Measurements from ENCODE around the gene FGG. TPM values are rescaled to one million over a fixed set of nuclear protein-coding genes. Genes with fewer than 3 reads are reported as not detected.

FGG gene
- total RNA-seq, 2 experiments from 2014 or later: not detected

- DNase-seq: no peak
- H3K9me3 Mint-ChIP-seq (ENCODE audit: insufficient read depth): no peaks in the 10 kb centered on the region
- POLR2A ChIA-PET: no interaction called here
- H3K4me3 Mint-ChIP-seq: no peak overlapping the region
- no peaks in the 10 kb centered on the region for H3K36me3 Mint-ChIP-seq (ENCODE audit: low read depth)
- CTCF ChIA-PET: interaction anchor here (1.0 to 2.4 kb wide), 3 partner anchors 9 to 35 kb away, joined by 3 to 7 read pairs (median 7); no protein-coding TSS in a partner anchor
- no peaks in the 10 kb centered on the region for H3K4me1 Mint-ChIP-seq (ENCODE audit: low read depth)
- no peak overlapping the region for H3K27ac Mint-ChIP-seq
- ATAC-seq: no peak
- H3K27me3 Mint-ChIP-seq (ENCODE audit: low read depth): peaks cover 17% of the 10 kb centered on the region
Observed at GRCh38 chr4:154593868-154594267, 18.6 kb downstream of the FGG start.

GRCh38 chr4:154591890-154592289 is 20.6 kb downstream of the FGG start:
- POLR2A ChIA-PET: interaction anchor here (1.1 kb wide), 1 partner anchor 42 kb away, joined by 3 read pairs; no protein-coding TSS in a partner anchor
- no peak overlapping the region for H3K4me3 Mint-ChIP-seq
- CTCF ChIA-PET: interaction anchor here (0.9 kb wide), 1 partner anchor 33 kb away, joined by 3 read pairs; no protein-coding TSS in a partner anchor

GRCh38 chr4:154590329-154591006 is 22.0 kb downstream of the FGG start, which contains the start of gene FGA:
Gene FGA, minus strand, starts transcription at chr4:154590742. Its CDS starts 55 bp downstream, at chr4:154590687.
- H3K4me3 Mint-ChIP-seq: no peak within 1 kb of the TSS
- no peaks in the 10 kb centered on the region for H3K36me3 Mint-ChIP-seq (ENCODE audit: low read depth)
- no peaks in the 10 kb centered on the region for H3K9me3 Mint-ChIP-seq (ENCODE audit: insufficient read depth)
- H3K27me3 Mint-ChIP-seq (ENCODE audit: low read depth): peaks cover 13% of the 10 kb centered on the region
- CTCF ChIA-PET: no interaction called here
- H3K27ac Mint-ChIP-seq: no peak within 1 kb of the TSS
- POLR2A ChIA-PET: no interaction called here
- no peaks in the 10 kb centered on the region for H3K4me1 Mint-ChIP-seq (ENCODE audit: low read depth)
- ATAC-seq: no peak
- DNase-seq: no peak

More at GRCh38 chr4:154591890-154592289, 20.6 kb downstream of the FGG start:
- Mint-ChIP-seq H3K4me1 (ENCODE audit: low read depth) (no peaks in the 10 kb centered on the region), H3K9me3 (ENCODE audit: insufficient read depth) (no peaks in the 10 kb centered on the region), H3K36me3 (ENCODE audit: low read depth) (no peaks in the 10 kb centered on the region), H3K27ac (no peak overlapping the region), H3K27me3 (ENCODE audit: low read depth) (peaks cover 15% of the 10 kb centered on the region)
- no peak for DNase-seq
- no peak for ATAC-seq

GRCh38 chr4:154589296-154590197 is 22.9 kb downstream of the FGG start:
- no peak overlapping the region for H3K27ac Mint-ChIP-seq
- H3K4me1 Mint-ChIP-seq (ENCODE audit: low read depth): no peaks in the 10 kb centered on the region
- DNase-seq (no peak), ATAC-seq (no peak)
- CTCF ChIA-PET: no interaction called here
- POLR2A ChIA-PET: no interaction called here
- H3K9me3 Mint-ChIP-seq (ENCODE audit: insufficient read depth): no peaks in the 10 kb centered on the region
- H3K36me3 Mint-ChIP-seq (ENCODE audit: low read depth): no peaks in the 10 kb centered on the region
- peaks cover 13% of the 10 kb centered on the region for H3K27me3 Mint-ChIP-seq (ENCODE audit: low read depth)
- no peak overlapping the region for H3K4me3 Mint-ChIP-seq

GRCh38 chr4:154588198-154588597 is 24.3 kb downstream of the FGG start:
- no peak overlapping the region for H3K27ac Mint-ChIP-seq
- peaks cover 6% of the 10 kb centered on the region for H3K27me3 Mint-ChIP-seq (ENCODE audit: low read depth)
- H3K9me3 Mint-ChIP-seq (ENCODE audit: insufficient read depth): no peaks in the 10 kb centered on the region
- no peak overlapping the region for H3K4me3 Mint-ChIP-seq
- DNase-seq (no peak), ATAC-seq (no peak)
- ChIA-PET POLR2A (no interaction called here), CTCF (interaction anchor here (1.1 to 1.4 kb wide), 2 partner anchors 29 to 31 kb away, joined by 3 to 4 read pairs; no protein-coding TSS in a partner anchor)
- H3K4me1 Mint-ChIP-seq (ENCODE audit: low read depth): no peaks in the 10 kb centered on the region
- H3K36me3 Mint-ChIP-seq (ENCODE audit: low read depth): no peaks in the 10 kb centered on the region

DNA sequence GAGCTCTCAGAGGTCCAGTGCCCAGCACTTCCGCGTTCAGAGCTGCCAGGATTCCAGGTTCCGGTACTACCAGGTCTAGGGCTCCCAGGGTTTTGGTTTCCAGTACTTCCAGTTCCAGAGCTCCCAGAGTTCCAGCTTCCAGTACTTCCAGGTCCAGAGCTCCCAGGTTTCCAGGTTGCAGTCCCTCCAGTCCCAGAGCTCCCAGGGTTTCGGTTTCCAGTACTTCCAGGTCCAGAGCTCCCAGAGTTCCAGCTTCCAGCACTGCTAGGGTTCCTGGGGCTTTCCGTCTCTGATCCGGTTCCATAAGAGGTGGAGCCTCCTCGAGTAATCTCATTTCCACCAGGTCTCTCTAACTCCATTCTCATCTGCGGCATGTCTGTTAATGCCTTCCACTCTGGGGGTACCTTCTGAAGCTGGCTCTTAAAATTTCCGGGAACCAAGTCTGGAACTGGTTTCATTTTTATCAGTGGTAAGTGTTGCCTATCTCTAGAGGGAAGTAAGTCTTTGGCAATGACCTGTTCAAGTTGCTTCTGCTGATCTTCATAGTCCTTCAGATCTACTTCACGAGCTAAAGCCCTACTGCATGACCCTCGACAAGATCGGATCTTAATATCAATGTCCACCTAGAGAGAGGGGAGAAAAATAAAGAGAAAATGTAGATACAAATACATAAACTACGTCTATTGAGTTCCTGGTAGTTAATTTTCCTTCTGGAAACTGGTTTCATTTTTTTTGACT is 26.0 kb downstream of the FGG start:
- Mint-ChIP-seq H3K4me3 (no peak overlapping the region), H3K9me3 (ENCODE audit: insufficient read depth) (no peaks in the 10 kb centered on the region), H3K36me3 (ENCODE audit: low read depth) (no peaks in the 10 kb centered on the region), H3K27ac (no peak overlapping the region), H3K27me3 (ENCODE audit: low read depth) (peaks cover 11% of the 10 kb centered on the region), H3K4me1 (ENCODE audit: low read depth) (no peaks in the 10 kb centered on the region)
- POLR2A ChIA-PET: no interaction called here
- CTCF ChIA-PET: no interaction called here
- no peak for DNase-seq
- no peak for ATAC-seq

GRCh38 chr4:154585369-154586018 is 27.0 kb downstream of the FGG start:
- no peak overlapping the region for H3K4me3 Mint-ChIP-seq
- ChIA-PET POLR2A (no interaction called here), CTCF (interaction anchor here (0.7 to 1.0 kb wide), 2 partner anchors 8 to 53 kb away, joined by 3 read pairs; no protein-coding TSS in a partner anchor)
- no peaks in the 10 kb centered on the region for H3K36me3 Mint-ChIP-seq (ENCODE audit: low read depth)
- no peak overlapping the region for H3K27ac Mint-ChIP-seq
- H3K27me3 Mint-ChIP-seq (ENCODE audit: low read depth): peaks cover 11% of the 10 kb centered on the region
- ATAC-seq (no peak), DNase-seq (no peak)
- no peaks in the 10 kb centered on the region for H3K4me1 Mint-ChIP-seq (ENCODE audit: low read depth)
- H3K9me3 Mint-ChIP-seq (ENCODE audit: insufficient read depth): no peaks in the 10 kb centered on the region

DNA sequence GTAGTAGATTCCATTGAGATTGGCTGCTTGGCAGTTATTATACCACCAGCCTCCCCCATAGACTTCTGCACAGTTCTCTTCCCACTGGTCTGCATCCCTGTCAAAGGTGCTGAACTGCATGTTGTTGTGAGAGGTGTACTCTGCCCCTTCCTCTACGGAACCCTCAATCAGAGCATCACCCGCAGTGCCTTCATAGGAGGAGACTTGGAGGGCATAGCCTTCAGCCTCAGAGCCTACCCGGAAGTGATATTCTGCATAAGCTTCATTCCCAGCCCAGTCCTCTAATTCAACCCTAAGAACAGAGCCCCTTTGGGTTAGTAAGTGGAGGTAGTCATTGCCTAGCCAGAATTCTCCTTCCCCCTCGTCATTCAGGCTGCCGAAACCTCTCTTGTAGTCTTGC is 28.2 kb downstream of the FGG start:
- POLR2A ChIA-PET: no interaction called here
- Mint-ChIP-seq H3K27ac (no peak overlapping the region), H3K9me3 (ENCODE audit: insufficient read depth) (no peaks in the 10 kb centered on the region), H3K4me3 (no peak overlapping the region), H3K36me3 (ENCODE audit: low read depth) (no peaks in the 10 kb centered on the region), H3K27me3 (ENCODE audit: low read depth) (peaks cover 11% of the 10 kb centered on the region), H3K4me1 (ENCODE audit: low read depth) (no peaks in the 10 kb centered on the region)
- DNase-seq (no peak), ATAC-seq (no peak)
- CTCF ChIA-PET: no interaction called here

DNA sequence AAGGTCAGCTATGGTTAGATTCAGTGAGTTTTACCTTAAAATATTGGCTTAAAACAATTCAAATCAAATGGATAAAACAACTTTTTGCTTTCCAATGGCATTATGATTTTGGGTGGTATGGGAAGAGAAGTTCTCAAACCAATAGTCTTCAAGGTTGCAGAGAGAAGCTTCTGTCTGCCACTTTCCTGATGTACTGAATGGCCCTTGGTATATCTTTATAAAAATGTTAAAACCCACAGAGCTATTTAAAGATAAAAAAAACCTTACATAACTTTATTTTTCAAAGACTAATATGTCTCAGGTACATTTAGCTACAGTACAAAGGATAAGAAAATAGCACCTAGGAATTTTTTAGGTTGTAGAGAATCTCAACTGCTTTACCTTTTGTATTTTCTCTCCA is 28.8 kb downstream of the FGG start:
- CTCF ChIA-PET: no interaction called here
- no peak overlapping the region for H3K4me3 Mint-ChIP-seq
- no peak overlapping the region for H3K27ac Mint-ChIP-seq
- POLR2A ChIA-PET: no interaction called here
- no peaks in the 10 kb centered on the region for H3K4me1 Mint-ChIP-seq (ENCODE audit: low read depth)
- ATAC-seq: no peak
- H3K9me3 Mint-ChIP-seq (ENCODE audit: insufficient read depth): no peaks in the 10 kb centered on the region
- no peak for DNase-seq
- H3K36me3 Mint-ChIP-seq (ENCODE audit: low read depth): no peaks in the 10 kb centered on the region
- peaks cover 12% of the 10 kb centered on the region for H3K27me3 Mint-ChIP-seq (ENCODE audit: low read depth)

- H3K4me3 Mint-ChIP-seq: no peak overlapping the region
- ATAC-seq (no peak), DNase-seq (no peak)
- ChIA-PET CTCF (no interaction called here), POLR2A (no interaction called here)
- H3K9me3 Mint-ChIP-seq (ENCODE audit: insufficient read depth): no peaks in the 10 kb centered on the region
- no peaks in the 10 kb centered on the region for H3K36me3 Mint-ChIP-seq (ENCODE audit: low read depth)
- H3K27ac Mint-ChIP-seq: no peak overlapping the region
- H3K4me1 Mint-ChIP-seq (ENCODE audit: low read depth): no peaks in the 10 kb centered on the region
- peaks cover 12% of the 10 kb centered on the region for H3K27me3 Mint-ChIP-seq (ENCODE audit: low read depth)
Observed at GRCh38 chr4:154583230-154583629, 29.2 kb downstream of the FGG start.

DNA sequence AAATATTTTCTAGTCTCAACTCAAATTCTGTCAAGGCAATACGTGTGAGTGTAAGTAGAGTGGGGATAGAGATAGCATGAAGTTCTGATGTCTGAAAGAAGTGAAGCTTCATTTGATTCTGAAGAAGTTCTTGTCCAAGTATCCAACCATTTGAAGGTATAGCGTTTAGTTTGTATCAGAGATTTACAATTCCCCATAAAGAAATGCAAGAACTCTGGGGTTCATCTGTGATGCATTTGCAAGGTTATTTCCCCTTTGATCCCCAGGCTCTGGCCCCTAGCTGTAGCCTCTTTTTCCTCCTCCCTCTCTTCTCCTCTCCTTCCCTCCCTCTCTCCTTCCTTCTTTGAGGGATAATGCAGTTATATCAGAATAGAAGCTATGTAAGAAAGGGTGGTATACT is 29.7 kb downstream of the FGG start:
- H3K27me3 Mint-ChIP-seq (ENCODE audit: low read depth): peaks cover 12% of the 10 kb centered on the region
- no peak overlapping the region for H3K4me3 Mint-ChIP-seq
- H3K36me3 Mint-ChIP-seq (ENCODE audit: low read depth): no peaks in the 10 kb centered on the region
- no peaks in the 10 kb centered on the region for H3K4me1 Mint-ChIP-seq (ENCODE audit: low read depth)
- no peaks in the 10 kb centered on the region for H3K9me3 Mint-ChIP-seq (ENCODE audit: insufficient read depth)
- ChIA-PET POLR2A (no interaction called here), CTCF (no interaction called here)
- DNase-seq: no peak
- ATAC-seq: no peak
- no peak overlapping the region for H3K27ac Mint-ChIP-seq

Data from activated CD8-positive, alpha-beta T cell treated with anti-CD3 and anti-CD28 coated beads, Interleukin-2, amount 10 ng/mL, durations not matched to agents 7 days and 5 days (primary cell).